ENCODE results near the gene CDR2L.
"Not testable (repeated sequence)": the region's sequence is repeated elsewhere in the genome, so short reads cannot be mapped to it uniquely, and the experiment has no call there.

Gene CDR2L

DNA sequence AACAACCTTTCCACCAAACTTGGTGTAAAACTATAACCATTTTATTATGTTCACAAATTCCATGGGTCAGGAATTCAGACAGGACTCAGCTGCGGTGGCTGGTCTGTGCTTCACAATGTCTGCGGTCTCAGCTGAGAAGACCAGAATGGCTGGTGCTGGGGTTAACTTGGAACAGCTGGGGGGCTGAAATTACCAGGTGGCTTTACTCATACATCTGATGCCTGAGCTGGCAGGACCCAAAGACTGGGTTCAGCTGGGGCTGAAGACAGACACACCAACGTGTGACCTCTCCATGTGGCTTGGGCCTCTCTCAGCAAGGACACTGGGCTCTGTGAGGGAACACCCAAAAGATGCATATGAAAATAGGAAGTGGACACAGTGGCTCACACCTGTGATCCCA is 9.2 kb upstream of the CDR2L start:
- no peak for DNase-seq (ENCODE audit: low read depth)
- H3K4me3 ChIP-seq (ENCODE audit: low read depth, low read length) = no peak overlapping the region

GRCh38 chr17:74979408-74980146 is 7.9 kb upstream of the CDR2L start:
- H3K4me3 ChIP-seq (ENCODE audit: low read depth, low read length) = no peak overlapping the region
- no peak for DNase-seq (ENCODE audit: low read depth)

DNA sequence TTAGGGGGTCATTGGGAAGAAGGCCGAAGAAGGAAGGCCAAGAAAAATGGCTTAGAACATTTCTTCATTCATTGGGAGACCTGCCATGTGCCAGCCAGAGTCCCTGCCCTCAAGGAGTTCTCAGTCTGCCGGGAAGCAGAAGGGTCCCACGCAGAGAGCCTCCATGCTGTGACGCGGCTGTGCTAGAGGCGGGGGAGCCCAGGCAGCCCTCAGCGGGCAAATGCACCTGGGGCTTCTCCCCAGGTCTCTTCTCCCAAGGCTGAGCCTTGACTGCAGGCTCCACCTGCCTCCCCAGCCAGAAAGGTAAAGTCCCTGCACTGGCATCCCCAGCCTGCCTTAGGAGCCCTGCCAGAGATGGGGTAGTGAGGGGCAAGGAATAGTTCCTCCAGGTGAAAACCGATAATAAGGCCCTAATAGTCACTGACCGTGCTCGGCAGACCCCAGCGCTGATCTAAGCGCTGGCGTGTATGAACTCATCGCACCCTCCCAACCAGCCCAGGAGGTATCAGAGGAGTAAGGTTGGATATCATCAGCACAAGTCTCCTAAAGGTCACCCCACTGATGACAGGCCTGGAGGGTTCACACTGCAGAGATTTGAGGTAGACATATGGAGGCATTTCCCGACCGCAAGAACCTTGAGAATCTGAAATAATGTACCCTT is 6.0 kb upstream of the CDR2L start:
- DNase-seq (ENCODE audit: low read depth) = no peak
- H3K4me3 ChIP-seq (ENCODE audit: low read depth, low read length) = peak overlapping the region; percentile 63

DNA sequence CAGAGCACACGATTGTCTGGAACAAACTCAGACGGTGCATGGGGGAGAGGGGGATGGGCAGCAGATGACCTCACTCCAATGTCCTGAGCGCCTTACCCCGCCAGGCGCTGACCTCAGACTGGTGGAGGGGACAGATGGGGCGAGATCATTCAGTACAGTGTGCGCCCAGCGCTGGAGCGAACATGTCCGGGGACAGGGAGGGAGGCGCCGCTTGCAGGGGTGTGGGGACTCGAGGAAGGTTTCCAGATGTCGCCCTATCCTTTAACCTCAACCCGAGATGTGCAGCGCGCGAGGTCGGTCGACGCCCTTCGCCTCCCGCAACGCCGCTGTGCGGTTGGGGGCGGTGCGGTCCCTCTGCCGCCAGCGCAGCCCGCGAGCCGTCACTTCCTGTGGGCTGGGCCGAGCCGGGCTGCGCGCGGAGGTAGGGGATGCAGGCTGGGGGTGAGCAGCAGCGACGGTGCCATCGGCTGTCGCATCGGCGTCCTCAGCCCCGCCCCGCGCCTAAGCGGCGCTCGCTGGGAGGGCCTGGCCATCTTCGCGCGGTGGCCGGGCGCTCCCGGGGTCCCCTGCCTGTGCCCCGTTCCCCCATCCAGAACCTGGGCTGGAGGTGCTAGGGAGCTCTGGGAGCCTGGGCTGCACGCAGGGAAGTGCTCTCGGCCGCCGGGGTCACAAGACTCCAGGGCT is 5.3 kb upstream of the CDR2L start:
- peak overlapping the region; percentile 63 for H3K4me3 ChIP-seq (ENCODE audit: low read depth, low read length)

GRCh38 chr17:74982663-74983313 is 4.6 kb upstream of the CDR2L start:
- DNase-seq (ENCODE audit: low read depth) = not testable (repeated sequence)
- peak overlapping the region; percentile 63 for H3K4me3 ChIP-seq (ENCODE audit: low read depth, low read length)

More for the DNA sequence above, 5.3 kb upstream of the CDR2L start:
- no peak for DNase-seq (ENCODE audit: low read depth)

- no peak overlapping the region for H3K4me3 ChIP-seq (ENCODE audit: low read depth, low read length)
- no peak for DNase-seq (ENCODE audit: low read depth)
Observed at GRCh38 chr17:74986206-74986576, 1.2 kb upstream of the CDR2L start.

- DNase-seq (ENCODE audit: low read depth) = peak; percentile 71
- peak overlapping the region; percentile 72 for H3K4me3 ChIP-seq (ENCODE audit: low read depth, low read length)
Observed at GRCh38 chr17:74987909-74988711, 678 bp downstream of the CDR2L start.

- H3K4me3 ChIP-seq (ENCODE audit: low read depth, low read length) = no peak overlapping the region
- DNase-seq (ENCODE audit: low read depth) = no peak
Observed at GRCh38 chr17:74990581-74991105, 3.2 kb downstream of the CDR2L start.

DNA sequence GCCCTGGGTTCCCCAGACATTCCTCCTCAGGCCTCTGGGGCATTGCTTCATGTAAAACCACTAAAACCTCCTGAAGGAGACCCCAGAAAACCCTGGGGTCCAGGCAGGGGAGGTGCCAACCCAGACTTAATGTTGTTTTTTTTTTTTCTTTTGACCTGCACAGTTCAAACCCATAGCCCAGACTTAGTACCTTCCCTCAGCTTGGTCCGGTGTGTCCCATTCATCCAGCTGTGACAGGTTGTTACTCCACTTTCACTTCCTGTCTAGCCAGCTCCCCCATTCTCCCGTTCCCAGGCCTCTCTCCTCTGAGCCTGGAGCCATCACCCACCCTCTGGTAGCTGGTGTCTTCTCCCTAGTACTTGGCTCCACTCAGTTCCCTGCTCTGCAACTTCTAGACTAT is 4.8 kb downstream of the CDR2L start:
- H3K4me3 ChIP-seq (ENCODE audit: low read depth, low read length) = no peak overlapping the region
- DNase-seq (ENCODE audit: low read depth) = no peak

- H3K4me3 ChIP-seq (ENCODE audit: low read depth, low read length) = no peak overlapping the region
- DNase-seq (ENCODE audit: low read depth) = no peak
Observed at GRCh38 chr17:74994440-74994839, 7.0 kb downstream of the CDR2L start.

DNA sequence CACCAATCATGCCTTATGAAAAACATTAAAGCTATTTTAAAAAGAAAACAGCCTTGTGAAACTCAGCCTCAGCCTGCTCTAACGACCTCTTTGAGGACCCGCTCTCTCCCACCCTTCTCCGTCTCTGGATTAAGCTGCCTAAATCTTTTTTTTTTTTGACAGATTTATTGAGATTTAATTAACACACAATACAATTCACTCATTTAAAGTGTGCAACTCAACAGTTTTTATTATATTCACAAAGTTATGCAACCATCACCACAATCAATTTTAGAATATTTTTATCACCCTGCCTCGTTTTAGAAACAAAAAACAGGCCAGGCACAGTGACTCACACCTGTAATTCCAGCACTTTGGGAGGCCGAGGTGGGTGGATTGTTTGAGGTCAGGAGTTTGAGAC is 8.4 kb downstream of the CDR2L start:
- H3K4me3 ChIP-seq (ENCODE audit: low read depth, low read length) = no peak overlapping the region
- no peak for DNase-seq (ENCODE audit: low read depth)

- no peak overlapping the region for H3K4me3 ChIP-seq (ENCODE audit: low read depth, low read length)
- DNase-seq (ENCODE audit: low read depth) = no peak
Observed at GRCh38 chr17:74998783-74999182, 11.4 kb downstream of the CDR2L start.

DNA sequence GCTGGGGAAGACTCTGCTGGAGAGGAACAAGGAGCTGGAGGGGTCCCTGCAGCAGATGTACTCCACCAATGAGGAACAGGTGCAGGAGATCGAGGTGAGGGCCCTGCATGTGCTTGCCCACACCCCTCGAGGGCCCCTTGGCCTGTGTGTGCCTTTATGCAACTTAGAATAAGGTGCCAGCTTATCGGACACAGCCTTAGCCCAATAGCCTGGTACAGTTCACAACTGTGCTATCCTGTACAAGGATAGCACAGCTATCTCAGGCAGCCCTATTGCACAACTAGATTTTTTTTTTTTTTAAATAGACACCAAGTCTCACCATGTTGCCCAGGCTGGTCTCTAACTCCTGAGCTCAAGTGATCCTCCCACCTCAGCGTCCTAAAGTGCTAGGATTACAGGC is 12.1 kb downstream of the CDR2L start:
- DNase-seq (ENCODE audit: low read depth) = no peak
- no peak overlapping the region for H3K4me3 ChIP-seq (ENCODE audit: low read depth, low read length)

GRCh38 chr17:75001915-75002843 is 14.7 kb downstream of the CDR2L start:
- no peak for DNase-seq (ENCODE audit: low read depth)
- no peak overlapping the region for H3K4me3 ChIP-seq (ENCODE audit: low read depth, low read length)

GRCh38 chr17:75003070-75003956 is 15.9 kb downstream of the CDR2L start:
- no peak for DNase-seq (ENCODE audit: low read depth)
- H3K4me3 ChIP-seq (ENCODE audit: low read depth, low read length) = no peak overlapping the region

DNA sequence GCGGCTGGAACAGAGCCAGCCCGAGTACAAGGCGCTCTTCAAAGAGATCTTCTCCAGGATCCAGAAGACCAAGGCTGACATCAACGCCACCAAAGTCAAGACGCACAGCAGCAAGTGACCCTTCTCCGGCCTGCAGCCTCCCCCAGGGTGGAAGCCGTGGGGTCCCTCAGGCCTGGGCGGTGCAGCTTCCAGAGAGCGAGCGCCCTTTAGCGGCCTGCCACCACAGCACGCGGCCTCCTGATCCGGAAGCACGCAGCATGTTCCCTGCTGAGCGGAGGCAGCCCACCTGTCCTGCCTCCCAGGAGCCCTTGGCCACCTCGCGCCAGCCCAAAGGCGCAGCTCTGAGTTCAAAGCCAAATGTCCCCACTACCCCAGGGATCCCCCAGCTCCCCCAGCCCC is 16.5 kb downstream of the CDR2L start:
- no peak overlapping the region for H3K4me3 ChIP-seq (ENCODE audit: low read depth, low read length)
- DNase-seq (ENCODE audit: low read depth) = no peak

- H3K4me3 ChIP-seq (ENCODE audit: low read depth, low read length) = no peak overlapping the region
- DNase-seq (ENCODE audit: low read depth) = no peak
Observed at GRCh38 chr17:75004371-75004770, 16.9 kb downstream of the CDR2L start.

Measured in skeletal muscle cell (primary cell).